Epithelial cell of esophagus (primary cell): Measurements from ENCODE around the gene NPPB.
"Not testable (repeated sequence)": the region's sequence is repeated elsewhere in the genome, so short reads cannot be mapped to it uniquely, and the experiment has no call there.

Experiments used
- DNase-seq: peaks from one replicate; pipeline ENCODE4 v3.0.0; 2010; ENCODE audit warnings: low read depth
- H3K4me3 ChIP-seq: 2 replicates; pipeline ENCODE4 v1.5.1; 2011; ENCODE audit warnings: mild to moderate bottlenecking, low read length, control low read depth
- TF ChIP-seq, protein P1 (sequence below): IDR thresholded peaks from 2 replicates; pipeline ENCODE4 v1.5.1; 2011; ENCODE audit warnings: low read depth, mild to moderate bottlenecking, low read length, control low read depth, inconsistent platforms; ENCODE audit not compliant: insufficient read depth; ENCODE audit errors: missing control alignments

Gene NPPB

DNA sequence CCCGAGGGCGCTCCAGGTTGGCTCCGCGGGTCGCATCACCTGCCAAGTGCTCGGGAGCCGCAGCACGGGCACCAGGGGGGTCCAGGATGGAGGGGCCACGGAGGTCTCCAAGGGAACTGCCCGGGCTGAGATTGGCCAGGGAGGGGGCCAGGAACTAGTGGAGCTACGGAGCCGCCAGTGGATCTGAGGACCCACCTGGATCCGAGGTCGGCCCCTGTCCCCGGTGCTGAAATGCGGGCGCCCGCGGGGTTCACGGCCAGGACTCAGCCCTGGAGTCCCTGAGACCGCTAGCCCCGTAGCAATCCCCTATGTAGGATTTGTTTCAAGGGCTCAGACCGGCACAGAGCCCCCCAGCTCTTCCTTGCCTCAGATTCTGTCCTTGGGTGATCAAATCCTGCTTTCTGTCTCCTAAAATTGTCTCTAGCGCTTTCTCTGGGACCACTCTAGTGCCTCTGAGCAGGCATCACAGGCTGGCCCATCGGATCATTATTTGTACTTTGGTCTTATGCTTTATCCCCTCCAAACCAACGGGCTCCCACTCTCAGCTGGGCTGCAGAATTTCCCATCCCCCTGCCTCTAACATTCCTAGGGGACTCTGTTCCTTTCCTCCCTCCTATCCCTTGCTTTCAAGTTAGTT, 40.2 kb upstream of the NPPB start:
- TF ChIP-seq, protein P1, sequence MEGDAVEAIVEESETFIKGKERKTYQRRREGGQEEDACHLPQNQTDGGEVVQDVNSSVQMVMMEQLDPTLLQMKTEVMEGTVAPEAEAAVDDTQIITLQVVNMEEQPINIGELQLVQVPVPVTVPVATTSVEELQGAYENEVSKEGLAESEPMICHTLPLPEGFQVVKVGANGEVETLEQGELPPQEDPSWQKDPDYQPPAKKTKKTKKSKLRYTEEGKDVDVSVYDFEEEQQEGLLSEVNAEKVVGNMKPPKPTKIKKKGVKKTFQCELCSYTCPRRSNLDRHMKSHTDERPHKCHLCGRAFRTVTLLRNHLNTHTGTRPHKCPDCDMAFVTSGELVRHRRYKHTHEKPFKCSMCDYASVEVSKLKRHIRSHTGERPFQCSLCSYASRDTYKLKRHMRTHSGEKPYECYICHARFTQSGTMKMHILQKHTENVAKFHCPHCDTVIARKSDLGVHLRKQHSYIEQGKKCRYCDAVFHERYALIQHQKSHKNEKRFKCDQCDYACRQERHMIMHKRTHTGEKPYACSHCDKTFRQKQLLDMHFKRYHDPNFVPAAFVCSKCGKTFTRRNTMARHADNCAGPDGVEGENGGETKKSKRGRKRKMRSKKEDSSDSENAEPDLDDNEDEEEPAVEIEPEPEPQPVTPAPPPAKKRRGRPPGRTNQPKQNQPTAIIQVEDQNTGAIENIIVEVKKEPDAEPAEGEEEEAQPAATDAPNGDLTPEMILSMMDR = no peak
- H3K4me3 ChIP-seq = no peak overlapping the region
- DNase-seq = peak; percentile 24

GRCh38 chr1:11898086-11898785, 39.5 kb upstream of the NPPB start:
- TF ChIP-seq, protein P1 = no peak
- no peak for DNase-seq
- H3K4me3 ChIP-seq = no peak overlapping the region

DNA sequence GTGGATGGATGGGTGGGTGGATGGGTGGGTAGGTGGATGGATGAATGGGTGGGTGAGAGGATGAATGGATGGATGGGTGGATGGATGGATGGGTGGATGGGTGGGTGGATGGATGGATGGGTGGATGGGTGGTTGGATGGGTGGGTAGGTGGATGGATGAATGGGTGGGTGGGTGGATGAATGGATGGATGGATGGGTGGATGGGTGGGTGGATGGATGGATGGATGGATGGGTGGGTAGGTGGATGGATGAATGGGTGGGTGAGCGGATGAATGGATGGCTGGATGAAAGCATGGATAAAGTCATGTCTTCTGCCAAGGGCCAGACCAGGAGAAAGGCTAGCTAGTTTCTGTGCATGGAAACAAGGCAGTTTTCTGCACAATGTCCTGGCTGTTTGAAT, 35.8 kb upstream of the NPPB start:
- H3K4me3 ChIP-seq, DNase-seq: not testable (repeated sequence)

DNA sequence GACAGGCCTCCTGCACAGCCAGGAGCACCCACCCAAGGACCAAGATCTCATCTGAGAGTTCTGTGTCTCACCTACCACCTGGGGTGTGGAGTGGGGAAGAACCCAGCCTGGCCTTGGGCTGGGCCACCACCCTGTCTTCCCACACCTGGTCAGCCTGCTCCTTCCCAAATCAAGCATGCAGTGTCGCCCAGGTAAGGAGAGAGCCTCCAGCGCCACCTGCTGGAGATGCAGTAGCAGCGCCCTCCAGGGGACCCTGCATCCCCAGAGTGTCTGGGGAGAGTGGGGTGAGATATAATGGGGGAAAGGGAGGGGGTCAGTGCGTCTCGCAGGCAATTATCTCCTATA, 35.1 kb upstream of the NPPB start:
- TF ChIP-seq, protein P1 = peak; percentile 97
- H3K4me3 ChIP-seq = no peak overlapping the region
- peak; percentile 68 for DNase-seq

GRCh38 chr1:11891433-11892186, 32.9 kb upstream of the NPPB start:
- DNase-seq = no peak
- H3K4me3 ChIP-seq = no peak overlapping the region
- TF ChIP-seq, protein P1 = no peak

GRCh38 chr1:11888877-11889208, 30.1 kb upstream of the NPPB start:
- TF ChIP-seq, protein P1 = no peak
- no peak overlapping the region for H3K4me3 ChIP-seq
- no peak for DNase-seq

GRCh38 chr1:11888206-11888876, 29.6 kb upstream of the NPPB start:
- H3K4me3 ChIP-seq = no peak overlapping the region
- no peak for DNase-seq
- TF ChIP-seq, protein P1 = no peak
